Breast epithelium (tissue), 3 donors: ENCODE results near the gene CALHM3.

Source experiments
- POLR2AphosphoS5 ChIP-seq, 3 donors: sonication (generic); formaldehyde crosslinking; IDR thresholded peaks; one replicate each; pipeline ENCODE4 v1.6.1; 2017; ENCODE audit warnings: antibody characterized with exemption in 3 of 3
- TF ChIP-seq, protein P1 (sequence below), 3 donors: fragments of 450-650 bp; IDR thresholded peaks; one replicate each; pipeline ENCODE4 v1.5.1; 2016 to 2017; ENCODE audit warnings: antibody characterized with exemption in 3 of 3, mild to moderate bottlenecking in 3 of 3, moderate library complexity in 3 of 3

DNA sequence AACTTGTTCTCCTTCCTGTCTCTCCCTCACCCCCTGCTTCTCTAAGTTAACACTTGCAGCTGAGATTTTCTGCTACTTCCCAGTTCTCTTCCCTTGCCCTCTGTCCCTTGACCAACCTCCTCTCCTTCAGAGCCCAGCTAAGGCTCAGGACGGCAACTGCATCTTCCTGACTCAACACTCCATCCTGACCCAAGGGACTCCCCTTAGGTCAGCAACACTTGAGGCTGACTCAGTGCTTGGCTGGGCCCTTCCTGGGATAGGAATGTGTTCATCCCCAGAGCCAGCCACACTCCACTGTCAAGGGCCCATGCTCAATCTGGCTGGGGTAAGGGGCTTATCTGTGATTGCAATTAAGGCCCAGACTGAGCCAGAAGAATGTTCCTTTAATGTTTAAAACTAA is 30.3 kb downstream of the CALHM3 start:
- TF ChIP-seq, protein P1, sequence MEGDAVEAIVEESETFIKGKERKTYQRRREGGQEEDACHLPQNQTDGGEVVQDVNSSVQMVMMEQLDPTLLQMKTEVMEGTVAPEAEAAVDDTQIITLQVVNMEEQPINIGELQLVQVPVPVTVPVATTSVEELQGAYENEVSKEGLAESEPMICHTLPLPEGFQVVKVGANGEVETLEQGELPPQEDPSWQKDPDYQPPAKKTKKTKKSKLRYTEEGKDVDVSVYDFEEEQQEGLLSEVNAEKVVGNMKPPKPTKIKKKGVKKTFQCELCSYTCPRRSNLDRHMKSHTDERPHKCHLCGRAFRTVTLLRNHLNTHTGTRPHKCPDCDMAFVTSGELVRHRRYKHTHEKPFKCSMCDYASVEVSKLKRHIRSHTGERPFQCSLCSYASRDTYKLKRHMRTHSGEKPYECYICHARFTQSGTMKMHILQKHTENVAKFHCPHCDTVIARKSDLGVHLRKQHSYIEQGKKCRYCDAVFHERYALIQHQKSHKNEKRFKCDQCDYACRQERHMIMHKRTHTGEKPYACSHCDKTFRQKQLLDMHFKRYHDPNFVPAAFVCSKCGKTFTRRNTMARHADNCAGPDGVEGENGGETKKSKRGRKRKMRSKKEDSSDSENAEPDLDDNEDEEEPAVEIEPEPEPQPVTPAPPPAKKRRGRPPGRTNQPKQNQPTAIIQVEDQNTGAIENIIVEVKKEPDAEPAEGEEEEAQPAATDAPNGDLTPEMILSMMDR (IDR thresholded peaks at IDR 0.05): no peak
- TF ChIP-seq POLR2AphosphoS5 (IDR thresholded peaks at IDR 0.05): peak in 2 of 3 donors; percentile 35 to 74
